ENCODE results near the gene RPE65. TPM values are rescaled to one million over a fixed set of nuclear protein-coding genes. Genes with fewer than 3 reads are reported as not detected.

Gene RPE65
- total and polyA plus RNA-seq, 2 experiments from 2014 or later = not detected

GRCh38 chr1:68383092-68383491 is 66.7 kb downstream of the RPE65 start:
- peaks cover 4% of the 10 kb centered on the region for H3K27me3 Mint-ChIP-seq (ENCODE audit: insufficient read depth, low read depth, poor library complexity)
- Histone ChIP-seq H3K27ac (ENCODE audit: low read depth) (no peak overlapping the region), H3K27me3 (ENCODE audit: insufficient read depth) (no peaks in the 10 kb centered on the region), H2AFZ (no peak overlapping the region), H3K4me1 (ENCODE audit: insufficient read depth) (no peaks in the 10 kb centered on the region), H3K36me3 (ENCODE audit: insufficient read depth) (no peaks in the 10 kb centered on the region), H4K20me1 (replicated peaks; ENCODE audit: insufficient read depth) (no peaks in the 10 kb centered on the region), H3K4me3 (no peak overlapping the region), H3K4me2 (no peak overlapping the region), H3F3A (replicated peaks; ENCODE audit: low read depth) (no peaks in the 10 kb centered on the region), H3K9me2 (ENCODE audit: insufficient read depth) (no peaks in the 10 kb centered on the region), H3K79me2 (replicated peaks; ENCODE audit: insufficient read depth) (no peaks in the 10 kb centered on the region)
- TF ChIP-seq, protein P1, sequence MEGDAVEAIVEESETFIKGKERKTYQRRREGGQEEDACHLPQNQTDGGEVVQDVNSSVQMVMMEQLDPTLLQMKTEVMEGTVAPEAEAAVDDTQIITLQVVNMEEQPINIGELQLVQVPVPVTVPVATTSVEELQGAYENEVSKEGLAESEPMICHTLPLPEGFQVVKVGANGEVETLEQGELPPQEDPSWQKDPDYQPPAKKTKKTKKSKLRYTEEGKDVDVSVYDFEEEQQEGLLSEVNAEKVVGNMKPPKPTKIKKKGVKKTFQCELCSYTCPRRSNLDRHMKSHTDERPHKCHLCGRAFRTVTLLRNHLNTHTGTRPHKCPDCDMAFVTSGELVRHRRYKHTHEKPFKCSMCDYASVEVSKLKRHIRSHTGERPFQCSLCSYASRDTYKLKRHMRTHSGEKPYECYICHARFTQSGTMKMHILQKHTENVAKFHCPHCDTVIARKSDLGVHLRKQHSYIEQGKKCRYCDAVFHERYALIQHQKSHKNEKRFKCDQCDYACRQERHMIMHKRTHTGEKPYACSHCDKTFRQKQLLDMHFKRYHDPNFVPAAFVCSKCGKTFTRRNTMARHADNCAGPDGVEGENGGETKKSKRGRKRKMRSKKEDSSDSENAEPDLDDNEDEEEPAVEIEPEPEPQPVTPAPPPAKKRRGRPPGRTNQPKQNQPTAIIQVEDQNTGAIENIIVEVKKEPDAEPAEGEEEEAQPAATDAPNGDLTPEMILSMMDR (conservative IDR thresholded peaks at IDR 0.05; ENCODE audit: low read depth in 2 of 2) = no peak
- TF ChIP-seq, protein P2, sequence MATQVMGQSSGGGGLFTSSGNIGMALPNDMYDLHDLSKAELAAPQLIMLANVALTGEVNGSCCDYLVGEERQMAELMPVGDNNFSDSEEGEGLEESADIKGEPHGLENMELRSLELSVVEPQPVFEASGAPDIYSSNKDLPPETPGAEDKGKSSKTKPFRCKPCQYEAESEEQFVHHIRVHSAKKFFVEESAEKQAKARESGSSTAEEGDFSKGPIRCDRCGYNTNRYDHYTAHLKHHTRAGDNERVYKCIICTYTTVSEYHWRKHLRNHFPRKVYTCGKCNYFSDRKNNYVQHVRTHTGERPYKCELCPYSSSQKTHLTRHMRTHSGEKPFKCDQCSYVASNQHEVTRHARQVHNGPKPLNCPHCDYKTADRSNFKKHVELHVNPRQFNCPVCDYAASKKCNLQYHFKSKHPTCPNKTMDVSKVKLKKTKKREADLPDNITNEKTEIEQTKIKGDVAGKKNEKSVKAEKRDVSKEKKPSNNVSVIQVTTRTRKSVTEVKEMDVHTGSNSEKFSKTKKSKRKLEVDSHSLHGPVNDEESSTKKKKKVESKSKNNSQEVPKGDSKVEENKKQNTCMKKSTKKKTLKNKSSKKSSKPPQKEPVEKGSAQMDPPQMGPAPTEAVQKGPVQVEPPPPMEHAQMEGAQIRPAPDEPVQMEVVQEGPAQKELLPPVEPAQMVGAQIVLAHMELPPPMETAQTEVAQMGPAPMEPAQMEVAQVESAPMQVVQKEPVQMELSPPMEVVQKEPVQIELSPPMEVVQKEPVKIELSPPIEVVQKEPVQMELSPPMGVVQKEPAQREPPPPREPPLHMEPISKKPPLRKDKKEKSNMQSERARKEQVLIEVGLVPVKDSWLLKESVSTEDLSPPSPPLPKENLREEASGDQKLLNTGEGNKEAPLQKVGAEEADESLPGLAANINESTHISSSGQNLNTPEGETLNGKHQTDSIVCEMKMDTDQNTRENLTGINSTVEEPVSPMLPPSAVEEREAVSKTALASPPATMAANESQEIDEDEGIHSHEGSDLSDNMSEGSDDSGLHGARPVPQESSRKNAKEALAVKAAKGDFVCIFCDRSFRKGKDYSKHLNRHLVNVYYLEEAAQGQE (IDR thresholded peaks at IDR 0.05; ENCODE audit: unreplicated experiment) = no peak
- TF ChIP-seq JUNB (IDR thresholded peaks at IDR 0.05; ENCODE audit: unreplicated experiment) (no peak), EZH2 (IDR thresholded peaks at IDR 0.05; ENCODE audit: low read depth, unreplicated experiment) (no peak), ETS1 (IDR thresholded peaks at IDR 0.05) (no peak), NANOG (IDR thresholded peaks at IDR 0.05; ENCODE audit: borderline replicate concordance) (no peak), ZNF114 (CRISPR knock-in tag; IDR thresholded peaks at IDR 0.05) (no peak), STAT1 (IDR thresholded peaks at IDR 0.05; ENCODE audit: unreplicated experiment) (no peak), POLR2AphosphoS5 (IDR thresholded peaks at IDR 0.05; ENCODE audit: low read depth) (no peak), ZNF331 (CRISPR knock-in tag; IDR thresholded peaks at IDR 0.05; ENCODE audit: low read depth) (no peak)
- TF ChIP-seq, protein P3, sequence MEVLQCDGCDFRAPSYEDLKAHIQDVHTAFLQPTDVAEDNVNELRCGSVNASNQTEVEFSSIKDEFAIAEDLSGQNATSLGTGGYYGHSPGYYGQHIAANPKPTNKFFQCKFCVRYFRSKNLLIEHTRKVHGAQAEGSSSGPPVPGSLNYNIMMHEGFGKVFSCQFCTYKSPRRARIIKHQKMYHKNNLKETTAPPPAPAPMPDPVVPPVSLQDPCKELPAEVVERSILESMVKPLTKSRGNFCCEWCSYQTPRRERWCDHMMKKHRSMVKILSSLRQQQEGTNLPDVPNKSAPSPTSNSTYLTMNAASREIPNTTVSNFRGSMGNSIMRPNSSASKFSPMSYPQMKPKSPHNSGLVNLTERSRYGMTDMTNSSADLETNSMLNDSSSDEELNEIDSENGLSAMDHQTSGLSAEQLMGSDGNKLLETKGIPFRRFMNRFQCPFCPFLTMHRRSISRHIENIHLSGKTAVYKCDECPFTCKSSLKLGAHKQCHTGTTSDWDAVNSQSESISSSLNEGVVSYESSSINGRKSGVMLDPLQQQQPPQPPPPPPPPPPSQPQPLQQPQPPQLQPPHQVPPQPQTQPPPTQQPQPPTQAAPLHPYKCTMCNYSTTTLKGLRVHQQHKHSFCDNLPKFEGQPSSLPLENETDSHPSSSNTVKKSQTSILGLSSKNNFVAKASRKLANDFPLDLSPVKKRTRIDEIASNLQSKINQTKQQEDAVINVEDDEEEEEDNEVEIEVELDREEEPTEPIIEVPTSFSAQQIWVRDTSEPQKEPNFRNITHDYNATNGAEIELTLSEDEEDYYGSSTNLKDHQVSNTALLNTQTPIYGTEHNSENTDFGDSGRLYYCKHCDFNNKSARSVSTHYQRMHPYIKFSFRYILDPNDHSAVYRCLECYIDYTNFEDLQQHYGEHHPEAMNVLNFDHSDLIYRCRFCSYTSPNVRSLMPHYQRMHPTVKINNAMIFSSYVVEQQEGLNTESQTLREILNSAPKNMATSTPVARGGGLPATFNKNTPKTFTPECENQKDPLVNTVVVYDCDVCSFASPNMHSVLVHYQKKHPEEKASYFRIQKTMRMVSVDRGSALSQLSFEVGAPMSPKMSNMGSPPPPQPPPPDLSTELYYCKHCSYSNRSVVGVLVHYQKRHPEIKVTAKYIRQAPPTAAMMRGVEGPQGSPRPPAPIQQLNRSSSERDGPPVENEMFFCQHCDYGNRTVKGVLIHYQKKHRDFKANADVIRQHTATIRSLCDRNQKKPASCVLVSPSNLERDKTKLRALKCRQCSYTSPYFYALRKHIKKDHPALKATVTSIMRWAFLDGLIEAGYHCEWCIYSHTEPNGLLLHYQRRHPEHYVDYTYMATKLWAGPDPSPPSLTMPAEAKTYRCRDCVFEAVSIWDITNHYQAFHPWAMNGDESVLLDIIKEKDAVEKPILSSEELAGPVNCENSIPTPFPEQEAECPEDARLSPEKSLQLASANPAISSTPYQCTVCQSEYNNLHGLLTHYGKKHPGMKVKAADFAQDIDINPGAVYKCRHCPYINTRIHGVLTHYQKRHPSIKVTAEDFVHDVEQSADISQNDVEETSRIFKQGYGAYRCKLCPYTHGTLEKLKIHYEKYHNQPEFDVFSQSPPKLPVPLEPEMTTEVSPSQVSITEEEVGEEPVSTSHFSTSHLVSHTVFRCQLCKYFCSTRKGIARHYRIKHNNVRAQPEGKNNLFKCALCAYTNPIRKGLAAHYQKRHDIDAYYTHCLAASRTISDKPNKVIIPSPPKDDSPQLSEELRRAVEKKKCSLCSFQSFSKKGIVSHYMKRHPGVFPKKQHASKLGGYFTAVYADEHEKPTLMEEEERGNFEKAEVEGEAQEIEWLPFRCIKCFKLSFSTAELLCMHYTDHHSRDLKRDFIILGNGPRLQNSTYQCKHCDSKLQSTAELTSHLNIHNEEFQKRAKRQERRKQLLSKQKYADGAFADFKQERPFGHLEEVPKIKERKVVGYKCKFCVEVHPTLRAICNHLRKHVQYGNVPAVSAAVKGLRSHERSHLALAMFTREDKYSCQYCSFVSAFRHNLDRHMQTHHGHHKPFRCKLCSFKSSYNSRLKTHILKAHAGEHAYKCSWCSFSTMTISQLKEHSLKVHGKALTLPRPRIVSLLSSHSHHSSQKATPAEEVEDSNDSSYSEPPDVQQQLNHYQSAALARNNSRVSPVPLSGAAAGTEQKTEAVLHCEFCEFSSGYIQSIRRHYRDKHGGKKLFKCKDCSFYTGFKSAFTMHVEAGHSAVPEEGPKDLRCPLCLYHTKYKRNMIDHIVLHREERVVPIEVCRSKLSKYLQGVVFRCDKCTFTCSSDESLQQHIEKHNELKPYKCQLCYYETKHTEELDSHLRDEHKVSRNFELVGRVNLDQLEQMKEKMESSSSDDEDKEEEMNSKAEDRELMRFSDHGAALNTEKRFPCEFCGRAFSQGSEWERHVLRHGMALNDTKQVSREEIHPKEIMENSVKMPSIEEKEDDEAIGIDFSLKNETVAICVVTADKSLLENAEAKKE (CRISPR knock-in tag; IDR thresholded peaks at IDR 0.05) = no peak
- H3K4me1 Mint-ChIP-seq = no peaks in the 10 kb centered on the region
- H3K36me3 Mint-ChIP-seq (ENCODE audit: low read depth) = peaks cover 18% of the 10 kb centered on the region
- H3K4me3 Mint-ChIP-seq = no peak overlapping the region
- H3K9me3 Mint-ChIP-seq = peaks cover 37% of the 10 kb centered on the region
- ATAC-seq (no peak), DNase-seq (ENCODE audit: low spot score) (no peak)
- no peak overlapping the region for H3K27ac Mint-ChIP-seq

Data from GM23338 (cell line).